MCF 10A (cell line): ENCODE results near the gene PLA2G2A. TPM values are rescaled to one million over a fixed set of nuclear protein-coding genes. Genes with fewer than 3 reads are reported as not detected.

Experiments
- Bru-seq: library from RNA; stranded (reverse); fragments of 400-500 nt; gene quantifications from one replicate; lab custom pipeline; 2021; lab: Mats Ljungman, UMichigan
- BruChase-seq, 2 experiments: library from RNA; stranded (reverse); fragments of 400-500 nt; gene quantifications; one replicate each; lab custom pipeline; 2021; lab: Mats Ljungman, UMichigan
- BruUV-seq: library from RNA; stranded (reverse); fragments of 400-500 nt; replicated peaks from 2 replicates; lab custom pipeline; 2021; lab: Mats Ljungman, UMichigan
- CTCF ChIA-PET: fragments of 300-600 bp; sonication (Branson Sonifier 250); formaldehyde crosslinking; extraction: SDS; loops from one replicate; lab custom pipeline; 2021; ENCODE audit warnings: antibody characterized with exemption, inconsistent platforms; lab: Yijun Ruan, JAX
- POLR2A ChIA-PET: fragments of 300-600, 350-650 bp; sonication (Branson Sonifier 250); formaldehyde crosslinking; extraction: SDS; loops from one replicate; lab custom pipeline; 2020; ENCODE audit warnings: antibody characterized with exemption, inconsistent platforms; lab: Yijun Ruan, JAX
- DNase-seq: peaks from one replicate; pipeline ENCODE4 v3.0.0-alpha.2; 2018; ENCODE audit not compliant: unreplicated experiment
- H3K27ac Mint-ChIP-seq: one replicate; pipeline ENCODE4 v1.8.0; 2022; ENCODE audit warnings: mild to moderate bottlenecking, low read depth, mixed read lengths; ENCODE audit not compliant: unreplicated experiment
- H3K27me3 Mint-ChIP-seq: one replicate; pipeline ENCODE4 v1.8.0; 2022; ENCODE audit warnings: mixed read lengths; ENCODE audit not compliant: insufficient read depth, unreplicated experiment
- H3K36me3 Mint-ChIP-seq: one replicate; pipeline ENCODE4 v1.8.0; 2022; ENCODE audit warnings: mild to moderate bottlenecking, moderate library complexity, mixed read lengths; ENCODE audit not compliant: insufficient read depth, unreplicated experiment
- H3K4me1 Mint-ChIP-seq: one replicate; pipeline ENCODE4 v1.8.0; 2022; ENCODE audit warnings: mixed read lengths; ENCODE audit not compliant: insufficient read depth, unreplicated experiment
- H3K4me3 Mint-ChIP-seq: one replicate; pipeline ENCODE4 v1.8.0; 2022; ENCODE audit warnings: mild to moderate bottlenecking, moderate library complexity, mixed read lengths; ENCODE audit not compliant: unreplicated experiment
- H3K9me3 Mint-ChIP-seq: one replicate; pipeline ENCODE4 v1.8.0; 2022; ENCODE audit warnings: mixed read lengths; ENCODE audit not compliant: unreplicated experiment
- intact Hi-C: fragments of 100-400 bp; cut with micrococcal nuclease; formaldehyde crosslinking; loops from 2 replicates; pipeline ENCODE4 v1.14.1; 2022
- long read RNA-seq: library from polyadenylated mRNA; stranded (forward); transcript quantifications from one replicate; pipeline ENCODE4 v2.0.0, GENCODE V29; 2022
- total RNA-seq: library from RNA; stranded (reverse); gene quantifications from 2 replicates; pipeline ENCODE4 v1.2.3, GENCODE V29; 2022
- TF ChIP-seq, protein P1 (sequence below): fragments of 200-600 bp; IDR thresholded peaks from one replicate; pipeline ENCODE4 v1.8.0; 2022; ENCODE audit warnings: antibody characterized with exemption, mild to moderate bottlenecking; ENCODE audit not compliant: unreplicated experiment

PLA2G2A gene, protein sequence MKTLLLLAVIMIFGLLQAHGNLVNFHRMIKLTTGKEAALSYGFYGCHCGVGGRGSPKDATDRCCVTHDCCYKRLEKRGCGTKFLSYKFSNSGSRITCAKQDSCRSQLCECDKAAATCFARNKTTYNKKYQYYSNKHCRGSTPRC
- not detected in 2 replicates for total RNA-seq
- Bru-seq, nascent RNA = not detected
- BruChase-seq, experiment 1, labeled RNA remaining after a 6-hour chase = not detected
- not detected for BruChase-seq, experiment 2, labeled RNA remaining after a 2-hour chase
- long read RNA-seq = 0 reads

DNA sequence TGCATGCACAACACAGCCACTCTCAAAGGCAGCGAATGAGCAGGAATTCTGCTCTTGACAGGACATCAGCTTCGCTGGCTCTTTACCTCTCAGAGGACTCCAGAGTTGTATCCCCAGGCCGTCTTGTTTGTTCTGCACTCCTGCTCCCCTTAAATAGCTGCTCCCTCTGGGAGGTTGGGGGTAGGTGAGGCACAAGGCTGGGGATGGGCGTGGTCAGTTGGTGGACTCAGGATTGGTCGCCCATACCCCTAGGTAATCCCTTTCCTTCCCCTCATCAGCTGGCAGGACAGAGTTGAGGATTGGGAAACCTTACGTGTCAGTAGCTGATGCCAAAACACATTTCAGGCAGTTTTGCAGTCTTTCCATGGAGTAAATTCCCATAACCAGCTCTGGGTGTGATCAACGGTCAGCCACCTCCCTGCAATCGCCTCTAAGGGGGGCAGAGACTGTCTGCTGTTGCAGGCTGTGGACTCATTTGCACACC is at the start of gene PLA2G2A:
PLA2G2A (minus strand) TSS at position 125 of the 484 bp plus-strand sequence. CDS start 845 bp downstream, outside the sequence.
- Mint-ChIP-seq H3K36me3 (no peaks in the 10 kb centered on the region), H3K4me3 (no peak within 1 kb of the TSS), H3K27ac (no peak within 1 kb of the TSS), H3K27me3 (peaks cover 51% of the 10 kb centered on the region), H3K9me3 (no peaks in the 10 kb centered on the region), H3K4me1 (no peaks in the 10 kb centered on the region)
- DNase-seq = peak; percentile 18
- intact Hi-C loops = loop anchor here (10.0 kb wide), 1 partner anchor 125 kb away; no protein-coding TSS in a partner anchor
- TF ChIP-seq, protein P1, sequence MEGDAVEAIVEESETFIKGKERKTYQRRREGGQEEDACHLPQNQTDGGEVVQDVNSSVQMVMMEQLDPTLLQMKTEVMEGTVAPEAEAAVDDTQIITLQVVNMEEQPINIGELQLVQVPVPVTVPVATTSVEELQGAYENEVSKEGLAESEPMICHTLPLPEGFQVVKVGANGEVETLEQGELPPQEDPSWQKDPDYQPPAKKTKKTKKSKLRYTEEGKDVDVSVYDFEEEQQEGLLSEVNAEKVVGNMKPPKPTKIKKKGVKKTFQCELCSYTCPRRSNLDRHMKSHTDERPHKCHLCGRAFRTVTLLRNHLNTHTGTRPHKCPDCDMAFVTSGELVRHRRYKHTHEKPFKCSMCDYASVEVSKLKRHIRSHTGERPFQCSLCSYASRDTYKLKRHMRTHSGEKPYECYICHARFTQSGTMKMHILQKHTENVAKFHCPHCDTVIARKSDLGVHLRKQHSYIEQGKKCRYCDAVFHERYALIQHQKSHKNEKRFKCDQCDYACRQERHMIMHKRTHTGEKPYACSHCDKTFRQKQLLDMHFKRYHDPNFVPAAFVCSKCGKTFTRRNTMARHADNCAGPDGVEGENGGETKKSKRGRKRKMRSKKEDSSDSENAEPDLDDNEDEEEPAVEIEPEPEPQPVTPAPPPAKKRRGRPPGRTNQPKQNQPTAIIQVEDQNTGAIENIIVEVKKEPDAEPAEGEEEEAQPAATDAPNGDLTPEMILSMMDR = no peak
- CTCF ChIA-PET = interaction anchor here (0.7 kb wide), 1 partner anchor 618 kb away, joined by 3 read pairs; no protein-coding TSS in a partner anchor
- POLR2A ChIA-PET = interaction anchor here (0.6 kb wide), 1 partner anchor 60 kb away, joined by 3 read pairs; no protein-coding TSS in a partner anchor
- no TSS peak for BruUV-seq

DNA sequence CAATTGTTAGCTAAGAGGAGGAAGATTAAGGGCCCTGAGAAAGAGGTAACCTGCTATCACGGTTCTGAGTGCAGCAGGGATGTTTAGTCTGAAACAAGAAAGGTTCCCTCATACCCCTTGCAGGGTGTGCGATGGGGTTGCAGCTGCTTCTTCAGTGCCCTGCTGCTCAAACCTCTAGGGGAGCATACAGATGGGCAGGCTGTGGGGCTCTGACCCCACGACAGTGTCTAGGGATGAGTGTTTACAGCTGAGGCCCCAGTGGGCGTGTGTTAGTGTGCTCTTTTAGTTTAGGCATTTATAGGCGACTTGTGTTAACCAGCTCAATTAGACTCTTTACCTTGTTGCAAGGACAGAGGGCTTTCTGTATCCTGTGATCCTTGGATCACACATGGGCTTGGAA is 49.3 kb upstream of the PLA2G2A start:
- H3K27me3 Mint-ChIP-seq = peaks cover 28% of the 10 kb centered on the region
- no peaks in the 10 kb centered on the region for H3K36me3 Mint-ChIP-seq
- no TSS peak for BruUV-seq
- no peak overlapping the region for H3K4me3 Mint-ChIP-seq
- no peaks in the 10 kb centered on the region for H3K9me3 Mint-ChIP-seq
- peaks cover 9% of the 10 kb centered on the region for H3K4me1 Mint-ChIP-seq
- TF ChIP-seq, protein P1 = no peak
- ChIA-PET CTCF (interaction anchor here (0.5 to 0.6 kb wide), 2 partner anchors 54 to 546 kb away, joined by 3 read pairs; no protein-coding TSS in a partner anchor), POLR2A (no interaction called here)
- no peak for DNase-seq
- intact Hi-C loops = no loop called here
- H3K27ac Mint-ChIP-seq = no peak overlapping the region

DNA sequence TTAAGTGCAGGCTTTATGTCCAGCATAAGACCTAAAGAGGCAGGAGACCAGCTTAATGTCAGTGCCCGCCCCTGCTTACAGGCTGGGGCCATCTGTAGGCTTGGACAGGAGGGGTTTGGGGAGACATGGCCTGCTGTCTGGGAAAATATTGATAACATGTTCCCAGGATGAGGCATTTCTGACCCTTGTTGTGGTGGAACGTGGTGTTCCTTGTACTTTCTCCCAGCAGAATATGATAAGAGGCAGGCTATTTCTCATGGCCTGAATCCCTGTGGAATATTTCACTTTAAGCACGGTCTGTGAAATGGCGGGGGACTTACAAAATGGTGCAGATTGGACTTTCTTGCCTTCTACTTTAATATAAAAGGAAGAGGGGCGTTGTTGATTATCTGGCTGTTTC is 48.7 kb upstream of the PLA2G2A start:
- H3K9me3 Mint-ChIP-seq = no peaks in the 10 kb centered on the region
- TF ChIP-seq, protein P1 = no peak
- BruUV-seq = no TSS peak
- H3K4me1 Mint-ChIP-seq = peaks cover 3% of the 10 kb centered on the region
- intact Hi-C loops = no loop called here
- no peak overlapping the region for H3K27ac Mint-ChIP-seq
- H3K4me3 Mint-ChIP-seq = no peak overlapping the region
- H3K27me3 Mint-ChIP-seq = peaks cover 34% of the 10 kb centered on the region
- no peak for DNase-seq
- ChIA-PET POLR2A (no interaction called here), CTCF (no interaction called here)
- no peaks in the 10 kb centered on the region for H3K36me3 Mint-ChIP-seq

DNA sequence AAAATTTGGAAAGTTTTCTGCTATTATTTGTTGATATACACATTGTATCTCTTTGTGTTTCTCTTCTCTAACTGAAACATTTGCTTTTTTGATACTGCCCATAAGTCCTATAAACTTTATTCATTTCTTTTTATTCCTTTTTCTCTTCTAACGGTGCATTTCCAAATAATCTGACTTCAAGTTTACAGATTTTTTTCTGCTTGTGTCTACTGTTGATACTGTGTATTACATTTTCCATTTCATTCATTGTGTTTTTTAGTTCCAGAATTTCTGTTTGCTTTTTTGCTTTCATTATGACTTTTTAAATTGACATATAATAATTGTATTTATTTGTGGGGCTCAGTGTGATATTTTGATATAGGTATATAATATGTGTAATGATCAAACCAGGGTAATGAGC is 38.3 kb upstream of the PLA2G2A start:
- ChIA-PET POLR2A (no interaction called here), CTCF (no interaction called here)
- peaks cover 21% of the 10 kb centered on the region for H3K9me3 Mint-ChIP-seq
- no peak overlapping the region for H3K4me3 Mint-ChIP-seq
- TF ChIP-seq, protein P1 = no peak
- no peak for DNase-seq
- no TSS peak for BruUV-seq
- no peak overlapping the region for H3K27ac Mint-ChIP-seq
- intact Hi-C loops = no loop called here
- H3K4me1 Mint-ChIP-seq = no peaks in the 10 kb centered on the region
- no peaks in the 10 kb centered on the region for H3K36me3 Mint-ChIP-seq
- H3K27me3 Mint-ChIP-seq = peaks cover 34% of the 10 kb centered on the region
